ENCODE measurements around the gene ASB8.
"Not testable (repeated sequence)": the region's sequence is repeated elsewhere in the genome, so short reads cannot be mapped to it uniquely, and the experiment has no call there.

The ASB8 gene

DNA sequence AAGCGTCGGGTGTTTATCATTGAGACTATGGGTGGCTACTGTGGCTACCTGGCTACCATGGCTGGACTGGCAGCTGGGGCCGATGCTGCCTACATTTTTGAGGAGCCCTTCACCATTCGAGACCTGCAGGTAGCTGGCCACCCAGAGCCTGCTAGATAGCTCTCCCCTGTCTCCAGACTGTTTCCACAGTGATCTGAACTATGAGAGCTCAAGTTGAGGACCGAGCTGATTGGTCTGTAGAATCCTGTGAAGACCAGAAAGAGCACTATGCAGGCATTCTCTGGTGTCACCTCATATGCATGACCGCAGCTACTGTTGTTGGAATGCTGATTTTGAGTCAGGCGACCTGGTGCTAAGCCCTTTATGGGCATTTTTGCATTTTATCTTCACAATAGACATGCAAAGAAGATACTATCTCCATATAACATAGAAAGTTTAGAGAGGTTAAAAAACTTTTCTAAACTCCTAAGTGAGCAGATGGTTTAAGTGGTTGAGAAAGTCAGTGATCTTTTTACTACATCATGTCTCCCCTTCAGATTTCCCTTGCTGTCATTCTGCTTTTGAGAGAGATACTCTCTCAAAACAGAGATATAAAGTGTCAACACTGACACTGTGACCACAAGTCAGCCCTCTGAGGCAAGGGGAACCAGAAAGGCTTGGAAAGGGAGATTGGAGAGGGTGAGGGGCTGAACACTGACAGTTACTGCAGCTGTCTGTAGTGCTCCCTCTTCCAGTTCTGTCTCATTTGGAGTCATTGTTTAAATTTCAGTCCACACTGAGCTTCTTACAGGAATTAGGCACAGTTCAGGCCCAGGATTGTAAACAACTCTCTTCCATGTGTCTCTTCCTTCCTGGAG lies 14.3 kb downstream of the ASB8 start:
- DNase-seq (ENCODE audit: low read depth): no peak

GRCh38 chr12:48135027-48135426 lies 22.3 kb downstream of the ASB8 start:
- no peak for DNase-seq (ENCODE audit: low read depth)

GRCh38 chr12:48132826-48133225 lies 24.5 kb downstream of the ASB8 start:
- DNase-seq (ENCODE audit: low read depth): no peak

DNA sequence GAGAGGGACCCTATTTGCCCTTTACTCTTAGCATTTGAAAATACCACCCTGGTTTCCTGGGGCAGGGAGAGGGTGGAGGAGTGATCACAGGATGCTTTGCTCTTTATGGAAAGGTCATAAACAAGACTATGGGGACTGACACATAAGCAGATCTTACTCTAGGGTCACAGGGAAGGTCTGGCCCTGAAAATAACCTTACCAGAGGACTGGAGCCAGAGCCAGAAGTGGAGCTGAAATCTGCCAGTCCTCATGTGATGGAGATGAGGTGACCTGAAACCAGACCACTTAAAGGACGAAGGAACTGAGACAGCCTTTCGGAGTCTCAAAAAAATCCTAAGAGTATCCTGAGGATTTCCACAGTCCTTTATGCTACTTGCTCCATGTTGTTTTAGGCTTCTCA lies 25.8 kb downstream of the ASB8 start:
- DNase-seq (ENCODE audit: low read depth): no peak

DNA sequence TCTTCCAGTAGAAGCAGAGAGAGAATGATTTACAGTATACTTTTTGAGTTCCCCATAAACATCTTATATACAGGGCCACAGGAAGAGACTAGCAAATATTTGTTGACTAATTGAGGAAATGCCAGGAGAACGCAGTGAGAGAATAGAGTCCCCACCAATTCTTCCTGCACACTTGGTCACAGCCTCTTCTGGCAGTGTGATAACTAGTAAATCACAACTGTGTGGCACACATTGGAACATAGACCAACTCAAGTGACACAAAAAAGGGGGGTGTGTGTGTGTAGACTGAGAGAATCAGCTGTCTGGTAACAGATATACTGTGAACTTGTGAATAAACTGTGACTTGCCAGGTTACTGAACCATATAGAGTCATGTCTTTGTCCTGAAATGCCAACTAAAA lies 27.9 kb downstream of the ASB8 start:
- no peak for DNase-seq (ENCODE audit: low read depth)

DNA sequence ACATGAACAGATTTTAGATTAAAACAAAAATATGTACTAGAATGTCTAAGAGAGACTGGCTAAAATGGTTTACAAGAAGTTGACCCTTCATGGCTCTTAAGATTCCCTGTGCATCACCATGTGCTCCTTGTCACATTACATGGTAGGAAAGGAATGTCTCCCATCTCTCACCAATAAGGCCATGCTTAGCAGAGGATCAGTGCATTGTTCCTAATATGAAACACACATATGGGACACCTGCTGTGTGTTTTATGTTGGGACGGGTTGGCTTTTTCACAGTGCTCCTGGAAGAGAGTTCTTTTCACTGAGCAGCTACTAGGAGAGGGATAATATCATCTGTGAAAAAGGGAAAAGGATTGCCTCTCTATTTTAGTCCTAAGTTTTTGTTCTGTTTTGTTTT lies 28.5 kb downstream of the ASB8 start:
- no peak for DNase-seq (ENCODE audit: low read depth)

- DNase-seq (ENCODE audit: low read depth): no peak
Measured at GRCh38 chr12:48126953-48127630, 30.2 kb downstream of the ASB8 start.

GRCh38 chr12:48125985-48126384 lies 31.3 kb downstream of the ASB8 start:
- DNase-seq (ENCODE audit: low read depth): no peak

GRCh38 chr12:48125542-48125941 lies 31.8 kb downstream of the ASB8 start:
- not testable (repeated sequence) for DNase-seq (ENCODE audit: low read depth)

DNA sequence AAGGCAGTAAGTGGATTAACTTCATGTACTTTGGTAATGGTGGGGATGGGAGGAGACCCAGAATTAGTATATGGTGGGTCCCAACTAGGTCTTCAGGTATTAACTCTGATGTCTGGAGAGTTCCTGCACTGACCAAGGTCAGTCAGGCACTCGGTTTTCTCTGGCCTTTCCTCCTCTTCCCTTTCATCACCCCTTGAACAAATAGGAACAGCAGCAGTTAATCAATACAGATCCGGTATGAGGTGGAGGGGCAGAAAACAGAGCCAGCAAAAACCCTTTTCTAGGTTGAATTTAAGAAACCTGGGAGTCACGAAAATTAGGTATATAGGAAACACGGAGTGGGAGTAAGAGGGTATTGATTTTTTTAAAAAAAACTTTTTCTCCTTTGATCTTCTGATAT lies 34.1 kb downstream of the ASB8 start:
- no peak for DNase-seq (ENCODE audit: low read depth)

DNA sequence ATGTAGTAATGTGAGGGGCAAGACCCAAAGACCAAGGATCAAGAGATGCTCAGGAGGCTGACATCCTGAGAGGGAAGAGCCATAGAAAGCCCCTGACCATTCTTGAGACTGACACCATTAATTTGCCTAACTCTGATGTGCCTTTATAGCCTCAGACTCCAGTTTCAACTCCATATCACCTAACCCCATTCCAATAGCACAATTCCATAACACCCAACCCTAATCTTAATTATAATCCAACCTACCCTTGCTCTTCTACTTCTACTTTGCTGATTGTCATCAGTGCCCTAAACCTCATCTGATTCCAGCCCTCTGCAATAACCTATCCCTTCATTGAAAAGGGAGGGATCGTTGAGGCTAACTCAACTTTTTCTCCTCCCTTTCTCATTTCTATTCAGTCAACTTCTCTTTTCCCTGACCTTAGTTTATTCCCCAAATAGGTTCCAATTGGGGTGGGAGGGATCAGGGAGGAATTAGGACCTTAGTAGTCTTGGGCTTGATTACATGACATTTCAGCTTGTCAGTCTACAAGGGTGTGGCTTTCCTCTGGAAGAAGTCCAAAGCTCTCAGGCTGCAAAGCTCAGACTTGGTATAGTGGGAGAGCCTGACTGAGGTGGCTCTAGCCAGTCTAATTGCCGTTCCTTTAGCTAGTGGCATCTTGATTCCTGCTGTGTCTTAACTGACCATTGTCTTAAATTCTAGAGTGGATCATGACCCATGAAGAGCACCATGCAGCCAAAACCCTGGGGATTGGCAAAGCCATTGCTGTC lies 35.1 kb downstream of the ASB8 start:
- no peak for DNase-seq (ENCODE audit: low read depth)

GRCh38 chr12:48121522-48121921 lies 35.8 kb downstream of the ASB8 start:
- DNase-seq (ENCODE audit: low read depth): no peak

DNA sequence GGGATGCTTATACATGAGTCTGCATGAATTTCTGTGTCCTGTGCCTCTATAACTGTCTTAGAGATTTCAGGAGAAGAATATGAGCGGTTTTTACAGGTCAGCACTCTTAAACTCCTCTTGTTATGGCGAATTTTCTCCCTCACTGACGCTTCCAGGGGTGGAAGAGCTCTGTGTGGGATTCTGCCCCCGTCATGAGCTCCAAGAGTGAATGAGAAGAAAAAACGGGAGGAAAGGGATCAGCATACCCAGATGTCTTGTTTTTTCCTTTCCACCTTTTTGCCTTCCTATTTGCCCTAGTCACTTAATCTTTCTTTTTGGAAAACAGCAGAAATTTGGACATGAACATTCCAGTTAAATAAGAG lies 37.5 kb downstream of the ASB8 start:
- DNase-seq (ENCODE audit: low read depth): no peak

- DNase-seq (ENCODE audit: low read depth): peak; percentile 75
Measured at GRCh38 chr12:48119078-48119833, 38.1 kb downstream of the ASB8 start, which contains the start of gene PFKM. Gene PFKM (plus strand): TSS chr12:48119364. CDS start chr12:48122775, 3,411 bp downstream.

DNA sequence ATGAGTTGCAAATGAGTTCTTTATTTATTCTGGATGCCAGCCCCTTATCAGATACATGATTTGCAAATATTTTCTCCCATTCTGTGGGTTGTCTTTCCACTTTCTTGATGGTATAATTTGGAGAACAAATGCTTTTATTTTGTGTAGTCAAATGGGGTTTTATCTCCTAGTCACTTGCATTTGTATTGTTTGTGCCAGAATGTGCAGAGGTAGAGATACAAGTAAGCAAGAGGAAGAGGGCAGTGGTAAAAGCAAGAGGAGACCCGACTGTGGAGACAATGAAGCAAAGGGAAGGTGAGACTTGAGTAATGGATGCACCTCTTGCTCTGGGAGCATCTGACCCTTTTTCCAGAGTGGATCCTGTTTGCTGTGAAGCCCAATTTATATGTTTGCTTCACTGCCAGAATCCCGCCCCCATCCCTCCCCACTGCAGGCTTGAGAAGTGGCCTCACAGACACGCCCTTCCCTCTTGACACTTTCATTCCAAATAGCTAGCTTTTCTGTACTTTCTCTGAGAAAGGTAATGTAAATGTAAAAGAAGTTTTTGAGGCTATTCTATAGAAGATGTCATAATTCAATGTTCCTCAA lies 38.9 kb downstream of the ASB8 start:
- no peak for DNase-seq (ENCODE audit: low read depth)

GRCh38 chr12:48115957-48116356 lies 41.4 kb downstream of the ASB8 start:
- no peak for DNase-seq (ENCODE audit: low read depth)

GRCh38 chr12:48111312-48111693 lies 46.0 kb downstream of the ASB8 start:
- not testable (repeated sequence) for DNase-seq (ENCODE audit: low read depth)

DNA sequence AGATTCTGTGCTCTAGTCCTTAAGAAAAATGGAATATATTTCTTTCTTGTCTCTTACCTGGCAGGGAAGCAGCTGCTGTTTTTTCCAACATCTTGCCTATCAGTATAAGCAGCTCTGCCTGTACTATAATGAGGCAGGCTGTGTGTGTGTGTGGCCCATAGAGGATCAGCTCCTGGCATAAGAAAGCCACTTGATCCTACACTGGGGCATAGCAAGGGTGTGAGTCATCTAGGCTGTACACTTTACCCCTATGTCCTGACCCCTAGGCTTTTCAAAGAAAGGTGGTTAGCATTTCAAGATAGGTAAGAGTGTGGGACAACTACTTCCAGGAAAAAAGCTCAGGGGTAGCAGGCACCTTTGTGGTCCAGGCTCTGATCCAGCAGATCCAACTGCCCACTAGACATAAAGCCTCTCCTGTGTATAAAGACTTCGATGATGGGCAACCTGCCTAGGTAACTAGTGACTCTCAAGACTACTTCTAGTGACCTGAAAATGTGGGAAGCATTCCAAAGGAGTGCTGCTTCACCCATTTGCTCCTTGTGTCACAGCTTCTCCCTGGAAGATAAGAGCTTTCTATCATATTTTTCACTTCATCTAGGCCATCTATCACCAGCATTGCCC lies 46.5 kb downstream of the ASB8 start:
- DNase-seq (ENCODE audit: low read depth): no peak

DNA sequence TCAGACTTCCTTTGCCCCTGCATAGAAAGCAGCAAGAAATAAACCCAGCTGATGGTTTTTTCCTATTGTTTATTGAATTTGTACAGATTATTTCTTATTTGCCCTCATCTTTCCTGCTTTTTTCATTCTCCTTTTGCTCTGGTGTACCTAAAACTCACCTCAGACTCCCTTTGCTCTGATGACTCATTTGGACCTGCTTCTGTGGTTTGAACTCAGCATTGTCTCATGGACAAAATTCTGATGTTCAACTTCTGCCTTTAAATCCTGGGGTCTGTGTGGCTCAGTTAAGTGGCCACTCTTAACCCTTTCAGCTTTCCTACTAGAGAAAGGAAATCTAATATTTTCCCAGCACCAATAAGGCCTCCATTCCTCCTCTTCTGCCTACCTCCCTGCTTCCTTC lies 47.9 kb downstream of the ASB8 start:
- no peak for DNase-seq (ENCODE audit: low read depth)

DNA sequence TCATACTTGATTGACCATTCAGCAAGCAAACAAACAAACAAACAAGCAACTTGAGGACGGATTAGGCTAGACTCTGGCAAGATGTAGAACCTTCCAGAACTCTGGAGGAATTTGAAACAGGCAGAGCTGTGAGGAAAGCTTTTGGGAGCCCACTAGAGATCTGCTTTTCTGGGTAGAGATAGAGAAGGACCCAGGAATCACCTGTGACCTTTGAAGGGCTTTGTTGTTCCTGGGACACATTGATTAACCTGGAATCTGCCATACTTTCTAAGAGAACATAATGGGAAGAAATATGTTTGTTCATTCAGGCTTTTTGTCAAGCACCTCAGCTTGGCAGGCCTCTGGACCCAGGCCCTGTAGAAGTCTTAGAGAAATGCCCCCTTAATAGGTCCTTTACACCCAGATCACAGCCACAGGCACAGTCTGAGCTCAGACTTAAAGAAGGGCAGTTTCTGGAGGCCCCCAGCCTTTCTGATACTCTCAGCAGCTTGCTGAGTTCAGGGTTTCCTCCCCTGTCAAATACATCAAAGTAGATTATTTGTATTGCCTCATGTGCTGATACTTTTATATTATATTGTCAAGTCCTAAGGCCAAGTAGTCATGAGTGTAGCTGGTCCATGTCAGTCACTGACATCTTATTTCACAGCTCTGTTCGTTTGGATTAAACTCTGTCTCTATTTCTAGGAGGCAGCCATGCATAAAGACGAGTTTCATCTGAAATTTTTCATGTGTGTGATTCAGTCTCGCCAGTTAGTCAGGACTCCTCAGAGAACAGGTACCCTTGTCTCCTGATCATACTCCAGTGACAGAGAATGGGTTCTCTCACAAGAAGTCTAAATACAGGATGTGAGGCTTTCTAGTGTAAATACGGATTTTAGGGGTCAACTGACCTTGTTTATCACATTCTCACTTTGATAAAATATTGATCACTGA lies 50.4 kb downstream of the ASB8 start:
- no peak for DNase-seq (ENCODE audit: low read depth)
